GM12865 (cell line): ENCODE results near the gene LRRC8A.

Experiments
- DNase-seq: peaks from one replicate; pipeline ENCODE4 v3.0.0; 2010; ENCODE audit warnings: low read depth
- H3K4me3 ChIP-seq: 2 replicates; pipeline ENCODE4 v1.5.1; 2011; ENCODE audit warnings: mild to moderate bottlenecking, low read depth, low read length, control low read depth
- CTCF ChIP-seq: IDR thresholded peaks from 2 replicates; pipeline ENCODE4 v1.5.1; 2011; ENCODE audit warnings: low read length, control low read depth, low read depth, inconsistent platforms; ENCODE audit not compliant: insufficient read depth; ENCODE audit errors: missing control alignments

The LRRC8A gene

GRCh38 chr9:128882677-128883603 is 1.0 kb downstream of the LRRC8A start:
- no peak for DNase-seq
- TF ChIP-seq CTCF, result no peak
- H3K4me3 ChIP-seq, result peak overlapping the region; percentile 91

GRCh38 chr9:128884164-128884563 is 2.2 kb downstream of the LRRC8A start:
- DNase-seq, result no peak
- TF ChIP-seq CTCF, result no peak
- H3K4me3 ChIP-seq, result no peak overlapping the region

- no peak for DNase-seq
- H3K4me3 ChIP-seq, result no peak overlapping the region
- no peak for TF ChIP-seq CTCF
Measured at GRCh38 chr9:128885376-128885775, 3.4 kb downstream of the LRRC8A start.

- DNase-seq, result no peak
- no peak for TF ChIP-seq CTCF
- no peak overlapping the region for H3K4me3 ChIP-seq
Measured at GRCh38 chr9:128885798-128886197, 3.9 kb downstream of the LRRC8A start.

GRCh38 chr9:128886211-128886891 is 4.4 kb downstream of the LRRC8A start:
- TF ChIP-seq CTCF, result no peak
- DNase-seq, result no peak
- H3K4me3 ChIP-seq, result no peak overlapping the region

- no peak for TF ChIP-seq CTCF
- no peak for DNase-seq
- no peak overlapping the region for H3K4me3 ChIP-seq
Measured at GRCh38 chr9:128887049-128887448, 5.1 kb downstream of the LRRC8A start.
